Neuron (in vitro differentiated cells): Measurements from ENCODE around the gene HECW1.

Experiments used
- H2AFZ ChIP-seq: one replicate; pipeline ENCODE4 v1.6.1; 2013; ENCODE audit warnings: low read depth, mild to moderate bottlenecking, inconsistent platforms, low read length, moderate library complexity
- H3K27me3 ChIP-seq: one replicate; pipeline ENCODE4 v1.6.1; 2013; ENCODE audit warnings: low read length; ENCODE audit not compliant: insufficient read depth
- H3K36me3 ChIP-seq: one replicate; pipeline ENCODE4 v1.6.1; 2013; ENCODE audit warnings: low read length; ENCODE audit not compliant: insufficient read depth
- H3K4me1 ChIP-seq: one replicate; pipeline ENCODE4 v1.6.1; 2013; ENCODE audit warnings: low read length; ENCODE audit not compliant: insufficient read depth
- H3K4me3 ChIP-seq: 2 replicates; pipeline ENCODE4 v1.5.1; 2013; ENCODE audit warnings: mild to moderate bottlenecking, low read length, moderate library complexity
- H3K9me3 ChIP-seq: one replicate; pipeline ENCODE4 v1.6.1; 2013; ENCODE audit warnings: low read length

Gene HECW1

GRCh38 chr7:43240565-43240964 lies 128.1 kb downstream of the HECW1 start:
- H3K27me3 ChIP-seq = no peaks in the 10 kb centered on the region
- no peaks in the 10 kb centered on the region for H3K36me3 ChIP-seq
- H2AFZ ChIP-seq = no peak overlapping the region
- H3K4me1 ChIP-seq = no peaks in the 10 kb centered on the region
- no peak overlapping the region for H3K4me3 ChIP-seq
- H3K9me3 ChIP-seq = no peaks in the 10 kb centered on the region

GRCh38 chr7:43242628-43243255 lies 130.3 kb downstream of the HECW1 start:
- H3K4me3 ChIP-seq = no peak overlapping the region
- H3K4me1 ChIP-seq = no peaks in the 10 kb centered on the region
- no peaks in the 10 kb centered on the region for H3K36me3 ChIP-seq
- no peaks in the 10 kb centered on the region for H3K27me3 ChIP-seq
- H3K9me3 ChIP-seq = no peaks in the 10 kb centered on the region
- no peak overlapping the region for H2AFZ ChIP-seq

- H2AFZ ChIP-seq = no peak overlapping the region
These were observed 131.8 kb downstream of the HECW1 start for GRCh38 chr7:43244232-43244631.

GRCh38 chr7:43244784-43245183 lies 132.3 kb downstream of the HECW1 start:
- Histone ChIP-seq H3K27me3 (no peaks in the 10 kb centered on the region), H3K4me3 (no peak overlapping the region), H2AFZ (no peak overlapping the region), H3K9me3 (no peaks in the 10 kb centered on the region), H3K4me1 (no peaks in the 10 kb centered on the region), H3K36me3 (no peaks in the 10 kb centered on the region)

More at GRCh38 chr7:43244232-43244631, 131.8 kb downstream of the HECW1 start:
- no peaks in the 10 kb centered on the region for H3K9me3 ChIP-seq
- H3K4me3 ChIP-seq = no peak overlapping the region
- no peaks in the 10 kb centered on the region for H3K36me3 ChIP-seq
- no peaks in the 10 kb centered on the region for H3K4me1 ChIP-seq
- no peaks in the 10 kb centered on the region for H3K27me3 ChIP-seq

- Histone ChIP-seq H3K4me1 (no peaks in the 10 kb centered on the region), H3K27me3 (no peaks in the 10 kb centered on the region), H3K36me3 (no peaks in the 10 kb centered on the region), H2AFZ (no peak overlapping the region), H3K9me3 (no peaks in the 10 kb centered on the region), H3K4me3 (no peak overlapping the region)
These were observed 135.3 kb downstream of the HECW1 start for GRCh38 chr7:43247757-43248156.

GRCh38 chr7:43248553-43248952 lies 136.1 kb downstream of the HECW1 start:
- Histone ChIP-seq H3K4me1 (no peaks in the 10 kb centered on the region), H3K4me3 (no peak overlapping the region), H3K9me3 (no peaks in the 10 kb centered on the region), H2AFZ (no peak overlapping the region), H3K27me3 (no peaks in the 10 kb centered on the region), H3K36me3 (no peaks in the 10 kb centered on the region)

- H3K4me1 ChIP-seq = no peaks in the 10 kb centered on the region
- no peaks in the 10 kb centered on the region for H3K36me3 ChIP-seq
- H2AFZ ChIP-seq = no peak overlapping the region
- H3K4me3 ChIP-seq = no peak overlapping the region
- H3K27me3 ChIP-seq = no peaks in the 10 kb centered on the region
- no peaks in the 10 kb centered on the region for H3K9me3 ChIP-seq
These were observed 136.7 kb downstream of the HECW1 start for GRCh38 chr7:43248961-43249822.

- Histone ChIP-seq H3K36me3 (no peaks in the 10 kb centered on the region), H3K27me3 (no peaks in the 10 kb centered on the region), H3K4me1 (no peaks in the 10 kb centered on the region), H3K9me3 (no peaks in the 10 kb centered on the region), H2AFZ (no peak overlapping the region), H3K4me3 (no peak overlapping the region)
These were observed 137.3 kb downstream of the HECW1 start for GRCh38 chr7:43249823-43250145.

GRCh38 chr7:43260980-43261878 lies 148.8 kb downstream of the HECW1 start:
- Histone ChIP-seq H3K4me1 (no peaks in the 10 kb centered on the region), H3K4me3 (no peak overlapping the region), H3K9me3 (no peaks in the 10 kb centered on the region), H2AFZ (no peak overlapping the region), H3K36me3 (no peaks in the 10 kb centered on the region), H3K27me3 (no peaks in the 10 kb centered on the region)

- Histone ChIP-seq H3K27me3 (no peaks in the 10 kb centered on the region), H2AFZ (no peak overlapping the region), H3K4me1 (no peaks in the 10 kb centered on the region), H3K36me3 (no peaks in the 10 kb centered on the region), H3K4me3 (no peak overlapping the region), H3K9me3 (no peaks in the 10 kb centered on the region)
These were observed 152.7 kb downstream of the HECW1 start for GRCh38 chr7:43265139-43265538.

- H3K4me3 ChIP-seq = no peak overlapping the region
- no peak overlapping the region for H2AFZ ChIP-seq
- H3K9me3 ChIP-seq = no peaks in the 10 kb centered on the region
- no peaks in the 10 kb centered on the region for H3K27me3 ChIP-seq
- no peaks in the 10 kb centered on the region for H3K36me3 ChIP-seq
- no peaks in the 10 kb centered on the region for H3K4me1 ChIP-seq
These were observed 161.7 kb downstream of the HECW1 start for GRCh38 chr7:43273939-43274719.

GRCh38 chr7:43274752-43275151 lies 162.3 kb downstream of the HECW1 start:
- H3K36me3 ChIP-seq = no peaks in the 10 kb centered on the region
- H2AFZ ChIP-seq = no peak overlapping the region
- H3K4me1 ChIP-seq = no peaks in the 10 kb centered on the region
- H3K4me3 ChIP-seq = no peak overlapping the region
- no peaks in the 10 kb centered on the region for H3K27me3 ChIP-seq
- H3K9me3 ChIP-seq = no peaks in the 10 kb centered on the region
